Activated T-helper 17 cell treated with anti-CD3 and anti-CD28 coated beads, Interleukin-2, amount 50 U/mL, for 72 hours (primary cell): Measurements from ENCODE around the gene SORCS2. TPM values are rescaled to one million over a fixed set of nuclear protein-coding genes. Genes with fewer than 3 reads are reported as not detected.

Experiments
- ATAC-seq: fragments of 150-1000 bp; cut with Tn5 transposase; replicated peaks from 2 replicates; pipeline ENCODE4 v1.10.0; 2021; ENCODE audit warnings: mild to moderate bottlenecking, moderate library complexity
- H3K27ac Mint-ChIP-seq: one replicate; pipeline ENCODE4 v1.8.0; 2022; ENCODE audit warnings: mixed read lengths
- H3K27me3 Mint-ChIP-seq: one replicate; pipeline ENCODE4 v1.8.0; 2022; ENCODE audit warnings: mixed read lengths
- H3K36me3 Mint-ChIP-seq: one replicate; pipeline ENCODE4 v1.8.0; 2022; ENCODE audit warnings: low read depth, mild to moderate bottlenecking, mixed read lengths
- H3K4me1 Mint-ChIP-seq: one replicate; pipeline ENCODE4 v1.8.0; 2022; ENCODE audit warnings: mixed read lengths
- H3K4me3 Mint-ChIP-seq: one replicate; pipeline ENCODE4 v1.8.0; 2022; ENCODE audit warnings: mild to moderate bottlenecking, mixed read lengths
- H3K9me3 Mint-ChIP-seq: one replicate; pipeline ENCODE4 v1.8.0; 2022; ENCODE audit warnings: mixed read lengths
- total RNA-seq, 2 donors: library from RNA; stranded (reverse); gene quantifications; one replicate each; pipeline ENCODE4 v1.2.3, GENCODE V29; 2022

SORCS2 gene
- total RNA-seq, 2 donors from 2014 or later = 0.04 to 0.26 TPM

DNA sequence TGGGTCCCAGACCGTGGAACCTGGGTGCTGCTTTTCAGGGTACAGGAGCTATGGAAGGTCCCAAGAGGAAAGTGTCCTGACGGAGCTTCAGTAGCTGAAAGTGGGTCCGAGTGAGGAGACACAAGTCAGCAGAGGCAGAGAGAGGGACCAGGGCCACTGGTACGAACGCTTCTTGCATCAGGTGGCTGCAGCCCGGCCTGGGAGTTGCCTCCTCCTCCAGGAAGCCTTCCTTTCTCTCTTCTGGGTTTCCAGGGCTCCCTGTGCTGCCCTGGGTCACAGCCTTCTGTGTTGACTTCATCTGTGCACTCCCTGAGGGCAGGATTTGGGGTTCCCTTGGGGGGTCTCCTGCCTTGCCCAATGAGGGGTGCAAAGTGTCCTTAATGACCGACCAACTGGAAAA, 94.5 kb downstream of the SORCS2 start:
- H3K9me3 Mint-ChIP-seq = no peaks in the 10 kb centered on the region
- H3K36me3 Mint-ChIP-seq = no peaks in the 10 kb centered on the region
- no peak for ATAC-seq
- H3K27me3 Mint-ChIP-seq = peaks cover 19% of the 10 kb centered on the region
- H3K27ac Mint-ChIP-seq = no peak overlapping the region
- H3K4me1 Mint-ChIP-seq = no peaks in the 10 kb centered on the region
- no peak overlapping the region for H3K4me3 Mint-ChIP-seq

DNA sequence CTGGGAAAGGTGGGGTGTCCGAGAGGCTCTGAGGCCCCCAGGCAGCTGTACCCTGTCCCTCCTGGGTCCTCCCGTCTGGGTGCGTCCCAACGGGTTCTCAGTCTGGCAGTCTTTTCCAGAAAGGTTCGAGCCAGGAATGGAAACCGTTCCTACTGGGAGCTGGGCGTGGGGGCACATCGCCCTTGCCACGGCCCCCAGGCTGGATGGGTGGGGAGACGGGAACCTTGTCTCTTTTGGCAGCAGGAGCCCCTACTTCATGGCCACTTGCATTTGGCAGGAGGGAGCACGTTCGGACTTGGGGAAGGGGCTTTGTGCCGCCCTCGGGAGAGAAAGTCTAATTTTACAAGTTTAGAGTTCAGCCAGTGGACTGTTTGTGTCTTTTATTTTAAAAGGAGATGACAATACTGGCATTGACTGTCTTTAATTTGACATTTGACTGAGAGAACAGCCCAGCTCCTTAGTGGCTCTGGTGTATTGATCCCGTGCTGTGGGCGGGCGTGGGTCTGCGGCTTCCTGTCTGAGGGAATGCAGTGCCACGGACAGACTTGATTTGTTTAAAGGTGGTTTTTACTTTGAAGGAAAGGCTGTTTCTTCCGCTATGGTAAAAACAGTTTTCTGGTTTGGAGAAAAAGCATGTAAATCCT, 95.1 kb downstream of the SORCS2 start:
- H3K9me3 Mint-ChIP-seq = no peaks in the 10 kb centered on the region
- H3K4me3 Mint-ChIP-seq = no peak overlapping the region
- no peaks in the 10 kb centered on the region for H3K4me1 Mint-ChIP-seq
- H3K27ac Mint-ChIP-seq = no peak overlapping the region
- H3K27me3 Mint-ChIP-seq = peaks cover 18% of the 10 kb centered on the region
- no peak for ATAC-seq
- no peaks in the 10 kb centered on the region for H3K36me3 Mint-ChIP-seq

DNA sequence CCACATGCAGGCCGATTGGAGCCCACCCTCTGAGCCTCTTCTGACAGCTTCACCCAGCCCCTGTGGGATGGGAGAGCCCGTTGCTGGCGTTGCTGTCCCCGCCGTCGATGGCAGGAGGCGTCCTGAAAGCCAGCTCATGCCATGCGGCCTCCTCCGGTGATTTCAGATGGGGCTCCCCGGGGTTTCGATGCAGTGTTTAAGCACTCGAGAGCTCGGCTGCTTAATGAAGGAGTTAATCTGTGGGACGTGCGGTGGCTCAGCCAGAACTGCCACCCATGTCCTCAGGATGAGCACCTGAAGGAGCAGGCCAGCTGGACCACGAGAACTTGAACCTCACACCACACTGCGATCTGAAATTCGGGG, 95.6 kb downstream of the SORCS2 start:
- no peak overlapping the region for H3K4me3 Mint-ChIP-seq
- no peak for ATAC-seq
- no peaks in the 10 kb centered on the region for H3K9me3 Mint-ChIP-seq
- no peaks in the 10 kb centered on the region for H3K4me1 Mint-ChIP-seq
- no peak overlapping the region for H3K27ac Mint-ChIP-seq
- no peaks in the 10 kb centered on the region for H3K36me3 Mint-ChIP-seq
- H3K27me3 Mint-ChIP-seq = peaks cover 15% of the 10 kb centered on the region

DNA sequence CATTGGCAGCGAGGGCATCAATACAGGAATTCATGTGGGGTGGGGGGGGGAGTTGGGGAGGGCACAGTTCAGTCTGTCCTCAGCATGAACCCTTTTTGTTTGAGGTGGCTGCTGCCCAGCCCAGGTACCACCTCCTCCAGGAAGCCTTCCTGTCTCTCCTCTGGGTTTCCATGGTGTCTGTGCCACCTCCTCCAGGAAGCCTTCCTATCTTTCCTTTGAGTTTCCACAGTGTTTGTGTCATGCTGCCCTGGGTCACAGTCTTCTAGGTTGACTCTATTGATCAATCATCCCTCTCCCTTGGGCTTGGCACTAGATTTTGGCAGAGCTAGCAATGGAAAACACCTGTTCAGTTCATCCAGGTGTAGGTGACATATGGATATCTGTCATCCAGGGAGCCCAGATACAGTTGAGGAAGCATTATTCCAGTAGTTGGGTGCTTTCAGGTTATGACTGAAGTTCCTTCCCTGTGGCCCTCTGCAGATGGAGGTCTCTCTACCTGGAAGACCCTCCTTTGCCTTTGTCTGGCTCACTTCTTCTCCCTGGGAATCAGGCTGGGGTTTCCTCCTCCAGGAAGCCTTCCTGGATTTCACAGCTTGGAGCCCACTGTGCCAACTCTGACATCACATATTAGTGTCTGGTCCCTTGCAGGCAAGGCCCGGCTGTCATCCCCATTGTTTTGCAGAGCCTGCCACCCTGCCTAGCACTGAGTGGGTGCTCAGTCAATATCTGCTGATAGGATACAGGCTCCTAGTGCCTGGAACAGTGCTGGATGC, 96.6 kb downstream of the SORCS2 start:
- H3K36me3 Mint-ChIP-seq = no peaks in the 10 kb centered on the region

DNA sequence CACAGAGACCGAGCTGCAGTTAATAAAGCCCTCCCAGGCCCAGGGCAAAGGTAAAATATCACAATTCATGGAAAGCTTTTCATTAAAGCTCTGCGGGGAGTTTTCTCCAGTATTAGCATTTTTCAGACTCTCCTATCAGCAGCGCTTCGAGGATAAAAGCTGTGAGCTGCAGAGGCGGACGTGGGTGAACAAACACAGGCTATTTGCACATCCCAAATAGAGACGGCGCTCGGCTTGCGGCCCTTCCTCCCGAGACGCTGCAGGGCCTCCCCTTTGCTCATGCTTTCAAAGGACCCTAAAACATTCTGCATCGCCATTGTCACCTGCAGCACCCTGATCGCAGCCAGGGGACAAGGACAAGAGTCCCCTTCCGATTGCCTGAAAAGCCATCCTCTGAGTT, 97.3 kb downstream of the SORCS2 start:
- no peaks in the 10 kb centered on the region for H3K9me3 Mint-ChIP-seq
- peaks cover 13% of the 10 kb centered on the region for H3K27me3 Mint-ChIP-seq
- no peak overlapping the region for H3K27ac Mint-ChIP-seq
- no peaks in the 10 kb centered on the region for H3K36me3 Mint-ChIP-seq
- no peak overlapping the region for H3K4me3 Mint-ChIP-seq
- H3K4me1 Mint-ChIP-seq = no peaks in the 10 kb centered on the region
- no peak for ATAC-seq

More for the DNA sequence above, 96.6 kb downstream of the SORCS2 start:
- ATAC-seq = no peak
- Mint-ChIP-seq H3K9me3 (no peaks in the 10 kb centered on the region), H3K4me3 (no peak overlapping the region), H3K27me3 (peaks cover 13% of the 10 kb centered on the region), H3K4me1 (no peaks in the 10 kb centered on the region), H3K27ac (no peak overlapping the region)

DNA sequence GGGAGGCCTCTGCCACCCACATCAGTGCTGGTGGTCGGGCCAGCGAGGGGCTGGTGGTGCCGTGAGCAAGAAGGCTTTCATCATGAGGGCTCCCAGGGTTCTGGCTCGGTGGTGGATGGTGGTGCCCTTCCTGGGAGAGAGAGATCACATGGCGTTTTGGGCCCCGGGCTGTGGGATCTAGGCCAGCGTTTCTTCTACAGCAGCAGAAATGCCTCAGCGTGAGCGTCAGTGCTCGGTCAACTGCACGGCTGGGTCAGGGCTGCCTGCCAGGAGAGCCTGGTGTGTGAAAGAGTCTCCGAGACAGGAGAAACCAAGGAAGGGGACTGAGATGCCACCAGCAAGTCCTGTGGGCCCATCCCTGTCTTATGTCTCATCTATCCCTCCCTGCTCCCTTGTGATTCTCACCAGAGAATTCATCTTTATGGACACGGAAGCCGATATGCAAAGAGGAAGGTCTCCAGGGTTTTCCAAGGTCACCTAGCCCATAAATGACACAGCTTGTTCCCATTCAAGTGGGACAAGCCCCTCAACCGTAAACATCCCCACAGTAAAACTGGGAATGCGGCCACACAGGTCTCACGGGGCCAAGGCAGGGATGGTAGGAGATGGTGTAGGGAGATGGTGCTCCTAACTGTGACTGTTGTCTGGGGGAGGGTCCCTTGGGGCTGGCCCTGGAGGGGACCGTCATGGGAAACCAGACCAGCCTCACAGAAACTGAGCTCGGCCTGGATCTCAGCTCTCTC, 99.2 kb downstream of the SORCS2 start:
- H3K27me3 Mint-ChIP-seq = peaks cover 7% of the 10 kb centered on the region
- H3K9me3 Mint-ChIP-seq = no peaks in the 10 kb centered on the region
- no peak overlapping the region for H3K4me3 Mint-ChIP-seq
- H3K36me3 Mint-ChIP-seq = no peaks in the 10 kb centered on the region
- H3K4me1 Mint-ChIP-seq = no peaks in the 10 kb centered on the region
- no peak for ATAC-seq
- no peak overlapping the region for H3K27ac Mint-ChIP-seq

DNA sequence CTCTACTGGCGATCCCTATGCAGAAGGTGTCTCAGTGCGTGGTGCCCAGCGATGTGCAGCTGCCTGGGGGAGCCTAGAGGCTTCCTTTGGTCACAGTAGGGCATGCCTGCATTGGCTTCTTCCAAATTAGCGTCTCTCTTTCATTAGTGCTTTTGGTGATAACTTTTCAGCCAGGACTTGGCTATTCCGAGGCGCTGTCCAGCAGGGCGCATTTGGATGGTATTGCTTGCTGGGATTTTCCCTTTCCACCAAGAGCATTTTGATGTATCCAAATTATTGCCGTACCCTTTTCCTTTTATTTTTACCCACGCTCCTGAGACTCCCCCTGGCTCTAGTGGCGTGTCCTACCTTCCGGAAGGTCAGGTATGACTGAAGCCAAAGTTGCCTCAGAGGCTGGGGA, 101.4 kb downstream of the SORCS2 start:
- Mint-ChIP-seq H3K9me3 (no peaks in the 10 kb centered on the region), H3K27ac (no peak overlapping the region), H3K36me3 (no peaks in the 10 kb centered on the region), H3K4me3 (no peak overlapping the region), H3K4me1 (no peaks in the 10 kb centered on the region), H3K27me3 (peaks cover 11% of the 10 kb centered on the region)
- ATAC-seq = no peak

DNA sequence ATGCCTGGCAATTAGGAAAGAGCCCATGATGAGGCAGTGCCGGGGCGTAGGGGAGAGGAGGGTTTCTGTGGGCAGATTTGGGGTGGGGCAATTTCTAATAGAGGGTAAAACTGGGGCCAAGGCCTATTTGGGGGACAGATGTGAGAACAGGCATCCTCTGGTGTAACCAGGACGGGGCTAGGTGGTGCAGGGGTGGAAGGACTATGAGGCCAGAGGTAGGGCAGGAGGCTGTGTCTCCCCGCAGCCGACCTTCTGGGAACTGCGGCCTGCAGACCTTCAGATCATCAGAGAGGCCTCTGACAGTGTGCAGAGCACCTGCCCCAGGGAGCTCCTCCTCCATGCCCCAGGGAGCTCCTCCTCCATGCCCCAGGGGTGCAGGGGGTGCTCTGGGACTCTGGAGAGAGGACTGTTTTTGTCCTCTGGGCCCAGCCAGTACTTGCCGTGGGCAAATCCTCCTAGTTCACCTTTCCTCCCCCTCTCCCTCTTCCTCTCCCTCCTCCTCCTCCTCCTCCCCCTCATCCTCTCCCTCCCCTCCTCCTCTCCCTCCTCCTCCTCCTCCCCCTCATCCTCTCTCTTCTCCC, 101.9 kb downstream of the SORCS2 start:
- Mint-ChIP-seq H3K27me3 (peaks cover 9% of the 10 kb centered on the region), H3K4me3 (no peak overlapping the region), H3K4me1 (no peaks in the 10 kb centered on the region), H3K27ac (no peak overlapping the region), H3K36me3 (no peaks in the 10 kb centered on the region), H3K9me3 (no peaks in the 10 kb centered on the region)
- no peak for ATAC-seq

DNA sequence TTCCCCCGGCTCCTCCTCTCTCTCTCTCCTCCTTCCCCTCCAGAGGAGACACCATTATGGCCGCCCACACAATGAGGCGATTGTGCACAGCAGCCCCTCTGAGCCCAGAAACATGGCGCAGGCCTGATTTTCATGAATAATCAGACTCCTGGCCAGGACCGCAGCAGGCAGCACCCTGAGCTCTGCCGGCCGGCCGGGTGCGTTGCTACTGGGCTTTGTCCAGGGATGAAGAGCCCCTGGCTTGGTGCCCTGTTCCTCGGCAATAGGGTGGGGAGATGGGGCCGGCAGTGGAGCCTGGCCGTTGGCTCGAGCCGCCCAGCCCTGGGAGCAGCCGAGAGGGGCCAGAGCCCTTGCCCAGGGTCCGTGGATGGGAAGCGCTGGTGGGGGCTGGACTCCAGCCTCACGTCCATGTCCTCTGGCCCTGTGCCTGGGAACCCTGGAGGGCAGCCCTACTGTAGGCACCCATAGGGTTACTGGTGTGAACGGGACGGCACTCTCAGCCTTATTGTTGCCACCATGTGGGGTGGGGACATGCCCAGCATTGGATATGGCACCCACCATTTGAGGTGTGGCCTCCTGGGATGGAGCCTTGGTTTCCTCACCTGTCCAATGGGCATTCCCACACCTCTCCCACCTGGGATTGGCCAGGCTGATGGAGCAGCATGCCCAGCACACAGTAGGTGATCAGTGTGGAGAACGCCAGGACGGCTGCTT, 103.0 kb downstream of the SORCS2 start:
- no peaks in the 10 kb centered on the region for H3K4me1 Mint-ChIP-seq
- H3K4me3 Mint-ChIP-seq = no peak overlapping the region
- no peaks in the 10 kb centered on the region for H3K9me3 Mint-ChIP-seq
- no peaks in the 10 kb centered on the region for H3K36me3 Mint-ChIP-seq
- H3K27me3 Mint-ChIP-seq = peaks cover 13% of the 10 kb centered on the region
- H3K27ac Mint-ChIP-seq = no peak overlapping the region
- ATAC-seq = no peak

DNA sequence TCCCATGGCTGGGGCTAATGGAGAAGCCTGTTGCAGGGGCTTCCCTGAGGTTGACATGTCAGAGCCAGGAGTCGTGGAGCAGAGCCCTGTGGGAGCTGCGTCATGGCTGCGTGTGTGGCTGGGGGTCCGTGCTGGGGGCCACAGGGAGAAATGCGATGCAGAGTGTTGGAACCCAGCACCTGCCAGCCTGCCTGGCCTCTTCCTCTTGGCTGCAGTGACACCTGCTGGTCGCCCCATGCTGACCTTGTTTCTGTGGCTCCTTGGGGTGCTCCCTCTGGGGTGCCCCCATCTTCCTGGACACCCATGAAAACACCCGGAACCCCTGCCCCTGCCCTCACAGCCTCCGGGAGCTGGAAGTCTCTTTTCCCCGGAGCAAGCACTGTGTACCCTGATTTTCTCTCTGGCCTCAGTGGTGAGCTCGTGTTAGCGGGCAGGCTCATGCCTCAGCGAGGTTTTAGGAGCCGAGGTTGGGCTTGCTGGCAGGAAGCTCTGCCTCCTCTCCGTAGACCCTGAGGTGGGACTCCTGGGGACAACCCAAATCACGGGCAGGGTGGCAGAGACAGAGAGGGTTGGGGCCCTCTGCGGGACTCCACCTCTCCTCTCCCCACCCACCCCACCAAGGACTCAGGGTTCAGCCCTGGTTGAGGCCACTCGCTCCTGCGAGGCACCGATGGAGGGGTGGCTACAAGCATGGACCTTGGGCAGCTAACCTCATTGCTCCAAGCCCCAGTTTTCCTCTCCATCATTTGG, 103.7 kb downstream of the SORCS2 start:
- no peak overlapping the region for H3K4me3 Mint-ChIP-seq
- H3K27me3 Mint-ChIP-seq = peaks cover 14% of the 10 kb centered on the region
- no peaks in the 10 kb centered on the region for H3K4me1 Mint-ChIP-seq
- H3K27ac Mint-ChIP-seq = no peak overlapping the region
- no peaks in the 10 kb centered on the region for H3K9me3 Mint-ChIP-seq
- no peak for ATAC-seq
- no peaks in the 10 kb centered on the region for H3K36me3 Mint-ChIP-seq

DNA sequence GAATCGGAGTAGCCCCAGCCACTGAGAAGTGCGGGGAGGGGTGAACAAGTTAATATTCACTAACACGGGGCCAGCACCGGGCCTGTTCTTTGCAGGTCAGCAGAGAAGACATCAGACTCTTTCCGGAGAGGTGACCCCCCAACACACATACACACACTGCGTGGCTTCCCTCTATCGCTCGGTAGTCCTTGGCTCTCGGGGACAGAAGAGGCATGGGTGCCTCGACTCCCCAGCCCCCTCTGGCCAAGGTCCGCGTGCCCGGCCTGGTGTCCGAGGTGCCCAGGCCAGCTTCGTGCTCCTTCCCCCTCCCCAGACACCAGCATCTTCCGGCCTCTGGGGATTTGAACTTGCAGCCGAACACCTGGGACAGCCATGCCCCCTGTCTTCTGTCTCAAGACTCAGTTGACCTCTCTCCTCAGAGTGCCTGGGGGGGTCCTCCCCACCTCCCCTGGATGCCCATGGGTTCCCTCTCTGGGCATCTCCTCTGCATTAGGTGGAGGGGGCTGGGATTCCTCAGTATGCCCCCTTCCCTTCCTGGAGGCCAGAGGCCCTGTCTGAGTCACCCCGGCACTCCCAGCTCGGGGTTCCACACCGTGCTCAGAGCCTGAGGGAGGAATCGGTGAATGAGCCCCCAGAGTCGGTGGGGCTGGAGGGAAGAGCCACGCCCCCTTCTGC, 104.5 kb downstream of the SORCS2 start:
- no peaks in the 10 kb centered on the region for H3K36me3 Mint-ChIP-seq
- H3K4me3 Mint-ChIP-seq = no peak overlapping the region
- no peaks in the 10 kb centered on the region for H3K4me1 Mint-ChIP-seq
- H3K9me3 Mint-ChIP-seq = no peaks in the 10 kb centered on the region
- H3K27me3 Mint-ChIP-seq = peaks cover 15% of the 10 kb centered on the region
- H3K27ac Mint-ChIP-seq = no peak overlapping the region
- ATAC-seq = no peak

DNA sequence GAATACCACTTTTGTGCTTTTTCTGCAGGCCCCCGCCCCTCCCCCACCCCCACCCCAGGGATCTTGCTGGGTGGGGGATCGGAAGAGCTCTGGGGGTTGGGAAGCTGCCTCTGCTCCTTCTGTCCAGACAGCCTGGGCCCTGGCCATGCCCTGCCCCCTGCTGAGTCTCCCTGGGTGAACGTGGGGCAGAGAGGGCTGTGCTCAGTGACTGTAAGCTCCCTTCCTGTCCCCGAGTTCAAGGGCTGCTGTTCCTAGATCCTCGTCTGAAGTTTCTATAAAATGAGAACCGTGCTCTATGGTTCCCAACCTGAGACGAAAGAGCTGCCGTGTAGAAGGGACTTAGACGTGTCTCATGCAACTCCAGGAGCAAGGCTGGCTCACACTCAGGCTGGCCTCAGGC, 105.0 kb downstream of the SORCS2 start:
- ATAC-seq = no peak
- Mint-ChIP-seq H3K36me3 (no peaks in the 10 kb centered on the region), H3K27ac (no peak overlapping the region), H3K4me1 (no peaks in the 10 kb centered on the region), H3K9me3 (no peaks in the 10 kb centered on the region), H3K4me3 (no peak overlapping the region), H3K27me3 (peaks cover 15% of the 10 kb centered on the region)

DNA sequence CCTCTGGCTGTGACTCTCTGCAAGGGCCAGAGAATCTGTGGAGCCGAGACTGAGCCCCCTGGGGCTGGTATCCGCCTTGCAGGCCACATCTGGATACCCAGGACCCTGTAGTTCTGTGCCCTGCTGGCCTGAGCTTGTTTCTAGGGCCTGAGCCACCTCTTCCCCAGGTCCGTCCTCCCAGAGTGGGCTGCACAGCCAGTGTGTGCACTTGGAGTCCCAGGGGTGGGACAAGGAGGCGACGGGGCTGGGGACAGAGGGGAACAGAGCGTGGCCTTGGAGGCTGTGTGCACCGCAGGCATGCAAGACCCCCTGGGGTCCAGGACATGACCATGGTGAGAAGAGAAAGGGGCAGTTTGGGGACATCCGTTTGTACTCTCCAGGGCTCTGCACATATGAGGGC, 105.5 kb downstream of the SORCS2 start:
- Mint-ChIP-seq H3K27me3 (peaks cover 15% of the 10 kb centered on the region), H3K9me3 (no peaks in the 10 kb centered on the region), H3K36me3 (no peaks in the 10 kb centered on the region), H3K27ac (no peak overlapping the region), H3K4me1 (no peaks in the 10 kb centered on the region), H3K4me3 (no peak overlapping the region)
- ATAC-seq = no peak
